Neural cell (in vitro differentiated cells): ENCODE measurements around the gene STXBP4. TPM values are rescaled to one million over a fixed set of nuclear protein-coding genes. Genes with fewer than 3 reads are reported as not detected.

Experiments
- H2AFZ ChIP-seq: fragments of 200-600, 300-800 bp; sonication (generic), shearing (Covaris generic); 2 replicates; pipeline ENCODE4 v1.6.0; 2014; ENCODE audit warnings: low read depth, mild to moderate bottlenecking, antibody characterized with exemption, low read length, moderate library complexity
- H3F3A ChIP-seq: fragments of 200-600 bp; shearing (Covaris generic); 2 replicates; pipeline ENCODE4 v1.6.1; 2016; ENCODE audit warnings: mild to moderate bottlenecking, moderate library complexity, mixed read lengths, antibody characterized with exemption, low read length; ENCODE audit not compliant: insufficient read depth, poor library complexity, severe bottlenecking
- H3K27ac ChIP-seq: fragments of 200-600, 300-800 bp; sonication (generic), shearing (Covaris generic); 2 replicates; pipeline ENCODE4 v1.5.1; 2014; ENCODE audit warnings: mild to moderate bottlenecking, low read length, moderate library complexity
- H3K27me3 ChIP-seq: fragments of 300-800, 200-600 bp; sonication (generic), shearing (Covaris generic); 2 replicates; pipeline ENCODE4 v1.6.0; 2014; ENCODE audit warnings: mild to moderate bottlenecking, low read depth, low read length, moderate library complexity; ENCODE audit not compliant: insufficient read depth
- H3K36me3 ChIP-seq: fragments of 300-800, 200-600 bp; sonication (generic), shearing (Covaris generic); 2 replicates; pipeline ENCODE4 v1.5.1; 2014; ENCODE audit warnings: mild to moderate bottlenecking, antibody characterized with exemption, low read length, moderate library complexity; ENCODE audit not compliant: insufficient read depth
- H3K4me2 ChIP-seq: fragments of 300-800, 200-600 bp; sonication (generic), shearing (Covaris generic); 2 replicates; pipeline ENCODE4 v1.6.0; 2014; ENCODE audit warnings: mild to moderate bottlenecking, low read length
- H3K4me3 ChIP-seq: fragments of 300-800, 200-600 bp; sonication (generic), shearing (Covaris generic); 2 replicates; pipeline ENCODE4 v1.5.1; 2014; ENCODE audit warnings: mild to moderate bottlenecking, low read length, moderate library complexity
- H3K79me2 ChIP-seq: fragments of 200-600 bp; shearing (Covaris generic); replicated peaks from 2 replicates; pipeline ENCODE4 v1.6.0; 2014; ENCODE audit warnings: mild to moderate bottlenecking, low read length, moderate library complexity; ENCODE audit not compliant: insufficient read depth
- H3K9ac ChIP-seq: fragments of 300-800, 200-600 bp; sonication (generic), shearing (Covaris generic); 2 replicates; pipeline ENCODE4 v1.6.1; 2016; ENCODE audit warnings: mild to moderate bottlenecking, low read length, mixed read lengths
- H3K9me2 ChIP-seq: fragments of 200-600 bp; shearing (Covaris generic); 2 replicates; pipeline ENCODE4 v1.6.1; 2016; ENCODE audit warnings: mild to moderate bottlenecking, low read length, mixed read lengths; ENCODE audit not compliant: insufficient read depth
- H3K9me3 ChIP-seq: fragments of 200-600, 300-800 bp; sonication (generic), shearing (Covaris generic); 2 replicates; pipeline ENCODE4 v1.6.1; 2016; ENCODE audit warnings: mild to moderate bottlenecking, mixed run types, low read length, moderate library complexity, mixed read lengths
- H4K20me1 ChIP-seq: fragments of 200-600 bp; shearing (Covaris generic); 2 replicates; pipeline ENCODE4 v1.6.1; 2016; ENCODE audit warnings: mild to moderate bottlenecking, mixed run types; ENCODE audit not compliant: insufficient read depth
- POLR2AphosphoS5 ChIP-seq: IDR thresholded peaks from 2 replicates; pipeline ENCODE4 v1.6.1; 2012
- polyA plus RNA-seq: library from polyadenylated mRNA; depleted of rRNA; stranded (reverse); fragments of >200 nt; gene quantifications from 2 replicates; pipeline ENCODE4 v1.2.3, GENCODE V29; 2014
- small RNA-seq, 3 experiments: library from RNA; depleted of rRNA; stranded (forward); fragments of <200 nt; gene quantifications; one replicate each; pipeline ENCODE3, GENCODE V24; 2012

Gene STXBP4
- polyA plus RNA-seq, 1 donor from 2014 or later: 8.1 TPM

- no peak overlapping the region for H3K27ac ChIP-seq
- no peaks in the 10 kb centered on the region for H3K36me3 ChIP-seq
- H4K20me1 ChIP-seq: no peaks in the 10 kb centered on the region
- H3K9me2 ChIP-seq: no peaks in the 10 kb centered on the region
- no peak overlapping the region for H3K9ac ChIP-seq
- H3K79me2 ChIP-seq: no peaks in the 10 kb centered on the region
- no peak overlapping the region for H2AFZ ChIP-seq
- no peaks in the 10 kb centered on the region for H3F3A ChIP-seq
- H3K4me3 ChIP-seq: no peak overlapping the region
- TF ChIP-seq POLR2AphosphoS5: no peak
- no peak overlapping the region for H3K4me2 ChIP-seq
- no peaks in the 10 kb centered on the region for H3K9me3 ChIP-seq
- H3K27me3 ChIP-seq: no peaks in the 10 kb centered on the region
Measured at GRCh38 chr17:55219934-55220333, 251.4 kb downstream of the STXBP4 start.

Small RNA genes lying within 50 kb of the gene (small RNA-seq; reads per million reads assigned to genes)
- gene AC007485.1: 0 reads per million in 3 experiments

Other genes starting within 250 kb of the STXBP4 start
- 7.4 and 13.6 TPM in 2 replicates for gene TOM1L1, start 67.9 kb upstream of the STXBP4 start, polyA plus RNA-seq
- 154 and 155 TPM in 2 replicates for gene COX11, start 111 bp upstream of the STXBP4 start, polyA plus RNA-seq